GM19397 (cell line): Measurements from ENCODE around the gene SIN3B.

Experiments
- ATAC-seq: cut with Tn5 transposase; IDR thresholded peaks from one replicate; pipeline ENCODE4 v1.9.1; 2021; ENCODE audit warnings: mild to moderate bottlenecking, moderate library complexity; ENCODE audit not compliant: unreplicated experiment

Gene SIN3B

DNA sequence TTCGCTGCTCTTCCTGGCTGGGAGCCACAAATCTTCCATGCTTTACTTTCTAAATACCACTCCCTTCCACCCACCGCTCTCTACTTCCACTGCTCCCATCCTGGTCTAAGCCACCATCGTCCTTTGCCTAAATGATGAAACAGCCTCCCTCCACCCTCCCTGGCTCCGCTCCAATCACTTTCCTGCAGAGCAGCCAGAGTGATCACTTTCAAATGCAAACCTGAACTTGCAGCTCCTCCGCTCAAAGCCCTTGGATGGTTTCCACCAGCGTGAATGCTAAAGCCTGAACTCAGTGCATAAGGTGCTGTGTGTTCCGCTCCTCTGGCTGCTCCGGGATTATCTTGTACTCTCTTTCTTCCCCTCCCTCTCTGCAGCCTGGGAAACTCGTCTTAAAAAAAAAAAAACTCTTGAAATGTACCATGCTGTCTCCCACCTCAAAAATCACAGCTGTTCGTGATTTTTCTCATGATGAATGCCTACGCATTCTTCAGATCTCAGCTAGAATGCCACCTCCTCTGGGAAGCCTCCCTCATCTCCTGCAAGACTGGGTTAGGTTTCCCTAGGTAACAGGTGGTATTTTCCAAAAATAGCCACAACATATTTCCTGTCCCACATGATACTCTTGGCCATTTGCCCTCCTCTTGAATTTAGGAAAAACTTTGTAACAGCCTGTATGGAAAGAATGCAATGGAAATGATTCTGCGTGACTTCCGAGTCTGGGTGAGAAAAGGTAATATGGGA, 3.7 kb upstream of the SIN3B start:
- no peak for ATAC-seq

DNA sequence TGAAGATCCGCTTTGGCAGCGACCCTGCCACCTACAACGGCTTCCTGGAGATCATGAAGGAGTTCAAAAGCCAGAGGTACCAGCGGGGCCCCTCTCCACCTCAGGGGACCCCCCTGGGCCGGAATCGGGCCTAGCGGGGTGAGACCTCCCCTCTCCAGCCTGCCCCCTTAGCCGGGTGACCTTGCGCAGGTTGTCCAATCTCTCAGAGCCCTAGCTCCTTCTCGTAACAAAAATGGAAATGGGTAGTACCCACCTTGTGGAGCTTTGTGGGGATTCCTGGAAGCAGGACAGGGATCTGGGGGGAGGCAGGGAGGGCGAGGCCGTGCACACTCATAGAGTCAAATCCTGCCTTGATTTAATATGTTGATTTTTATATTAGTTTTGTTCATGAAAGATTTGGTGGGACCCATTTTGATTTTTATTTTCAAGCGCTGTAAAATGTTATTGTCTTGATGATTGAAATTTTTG, 658 bp downstream of the SIN3B start:
- no peak for ATAC-seq

DNA sequence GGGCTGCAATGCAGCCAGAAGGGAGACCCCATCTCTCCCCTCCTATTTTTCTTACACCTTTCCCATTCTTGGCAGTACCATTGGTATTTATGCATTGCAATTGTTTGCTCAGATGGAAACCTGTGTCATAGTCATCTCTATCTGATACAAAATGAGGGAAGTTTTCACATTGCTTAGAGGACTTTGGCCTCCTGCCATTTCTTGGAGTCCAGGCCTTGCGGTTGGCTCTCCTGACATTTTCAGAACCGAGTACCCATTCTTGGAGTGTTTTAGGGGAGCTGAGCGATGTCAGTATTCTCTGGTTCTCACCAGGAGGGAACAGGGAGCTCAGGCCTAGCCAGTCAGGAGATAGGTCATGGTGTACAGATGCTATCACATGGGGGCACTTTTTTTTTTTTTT, 1.5 kb downstream of the SIN3B start:
- ATAC-seq = no peak

DNA sequence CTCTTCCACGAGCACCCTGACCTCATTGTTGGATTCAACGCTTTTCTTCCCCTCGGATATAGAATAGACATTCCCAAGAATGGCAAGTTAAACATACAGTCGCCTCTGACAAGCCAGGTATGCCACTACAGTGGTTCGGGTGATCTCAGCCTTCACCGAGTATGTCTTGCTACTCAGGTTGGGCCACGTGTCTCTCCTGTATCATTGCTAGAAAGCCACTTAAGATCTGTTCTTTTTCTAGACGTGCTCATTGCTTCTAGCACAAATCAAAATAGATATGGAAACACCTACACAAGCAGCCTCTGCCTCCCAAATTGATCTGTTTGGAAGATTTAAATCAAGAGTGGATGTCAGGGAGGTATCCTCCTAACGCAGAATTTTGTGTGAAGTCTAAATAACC, 2.3 kb downstream of the SIN3B start:
- ATAC-seq = no peak

DNA sequence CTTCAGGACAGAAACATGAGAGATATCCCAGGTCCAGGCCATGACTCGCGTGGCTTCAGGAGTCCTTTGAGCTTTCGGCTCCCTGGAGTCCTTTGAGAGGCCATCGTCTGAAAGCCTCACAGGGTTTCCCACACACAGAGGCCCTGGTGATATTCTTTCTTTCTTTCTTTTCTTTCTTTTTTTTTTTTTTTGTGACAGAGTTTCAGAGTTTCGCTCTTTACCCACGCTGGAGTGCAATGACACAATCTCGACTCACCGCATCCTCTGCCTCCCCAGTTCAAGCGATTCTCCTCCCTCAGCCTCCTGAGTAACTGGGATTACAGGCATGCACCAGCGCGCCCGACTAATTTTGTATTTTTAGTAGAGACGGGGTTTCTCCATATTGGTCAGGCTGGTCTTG, 5.5 kb downstream of the SIN3B start:
- ATAC-seq = no peak

DNA sequence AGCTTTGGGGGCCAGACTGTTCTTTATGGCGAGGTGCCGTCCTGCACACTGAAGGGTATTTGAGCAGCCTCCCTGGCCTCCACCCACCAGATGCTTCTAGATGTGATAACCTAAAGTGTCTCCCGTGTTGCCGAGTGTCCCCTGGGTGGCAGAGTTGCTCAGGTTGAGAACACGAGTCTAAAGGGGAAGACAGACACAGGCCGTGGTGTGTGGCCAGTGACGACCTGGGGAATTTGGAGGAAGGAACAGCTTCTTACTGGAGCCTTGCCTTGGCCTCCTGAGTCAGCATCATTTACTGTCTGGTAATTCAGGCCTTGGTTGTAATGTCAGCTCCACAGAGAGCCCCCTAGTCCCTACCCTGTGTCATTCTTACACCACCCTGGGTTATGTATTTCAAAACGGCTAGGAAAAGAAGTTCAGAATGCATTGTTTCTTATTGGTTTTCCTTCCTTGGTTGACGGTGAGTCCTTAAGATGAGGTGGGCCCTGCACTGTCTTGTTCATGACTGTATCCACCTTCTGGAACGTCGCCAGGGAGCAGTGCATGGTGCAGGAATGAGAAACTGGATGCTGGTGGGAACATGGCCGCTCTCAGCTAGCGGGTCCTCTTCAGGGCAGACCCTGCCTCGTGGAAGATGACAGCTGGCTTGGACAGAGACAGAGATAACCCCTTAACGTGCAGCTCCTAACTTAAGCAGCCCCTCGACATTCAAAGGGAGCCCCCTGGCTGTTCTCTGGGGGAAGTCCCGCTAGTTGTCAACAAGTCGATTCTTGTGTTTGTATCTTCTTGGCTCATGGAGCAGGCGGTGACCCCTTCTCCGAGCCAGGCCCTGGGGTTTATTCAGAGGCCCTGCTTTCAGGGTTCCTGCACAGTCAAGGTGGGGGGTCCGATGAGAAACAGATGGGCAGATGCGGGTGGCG, 7.2 kb downstream of the SIN3B start:
- no peak for ATAC-seq

DNA sequence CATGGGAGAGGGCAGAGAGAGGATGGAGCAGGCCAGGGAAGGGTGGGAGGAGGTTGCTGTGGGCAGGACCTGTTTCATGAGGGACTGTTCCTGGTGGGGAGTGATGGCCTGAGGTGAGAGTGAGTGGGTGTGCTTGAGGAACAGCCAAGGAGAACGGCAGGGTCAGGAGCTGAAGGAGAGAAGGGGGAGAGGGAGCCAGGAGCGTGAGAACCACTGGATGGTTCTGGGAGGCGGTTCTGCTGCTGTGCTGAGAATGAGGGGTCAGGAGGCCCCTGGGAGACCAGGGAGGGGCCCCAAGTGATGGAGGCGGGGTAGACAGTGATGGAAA, 7.8 kb downstream of the SIN3B start:
- ATAC-seq = no peak

DNA sequence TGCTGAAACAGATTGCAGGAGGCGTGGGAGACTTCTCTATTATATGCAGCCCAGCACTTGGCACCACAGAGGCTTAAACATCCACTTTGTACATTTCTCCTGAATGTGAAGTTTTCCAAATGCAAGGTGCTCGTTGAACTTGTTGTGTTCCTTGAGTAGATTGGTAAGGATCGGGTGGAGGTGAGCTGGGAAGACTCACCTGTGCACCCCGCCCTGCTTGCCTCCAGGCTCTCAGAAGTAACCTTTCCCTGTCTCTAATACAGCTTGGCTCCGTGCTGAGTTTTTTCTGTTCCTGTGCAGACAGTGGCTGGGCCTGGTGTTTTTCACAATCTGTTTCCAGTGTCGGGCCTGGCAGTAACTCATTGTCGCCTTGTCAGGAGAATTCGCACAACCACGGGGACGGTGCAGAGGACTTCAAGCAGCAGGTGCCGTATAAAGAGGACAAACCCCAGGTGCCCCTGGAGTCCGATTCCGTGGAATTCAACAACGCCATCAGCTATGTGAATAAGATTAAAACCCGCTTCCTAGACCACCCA, 12.3 kb downstream of the SIN3B start:
- no peak for ATAC-seq

DNA sequence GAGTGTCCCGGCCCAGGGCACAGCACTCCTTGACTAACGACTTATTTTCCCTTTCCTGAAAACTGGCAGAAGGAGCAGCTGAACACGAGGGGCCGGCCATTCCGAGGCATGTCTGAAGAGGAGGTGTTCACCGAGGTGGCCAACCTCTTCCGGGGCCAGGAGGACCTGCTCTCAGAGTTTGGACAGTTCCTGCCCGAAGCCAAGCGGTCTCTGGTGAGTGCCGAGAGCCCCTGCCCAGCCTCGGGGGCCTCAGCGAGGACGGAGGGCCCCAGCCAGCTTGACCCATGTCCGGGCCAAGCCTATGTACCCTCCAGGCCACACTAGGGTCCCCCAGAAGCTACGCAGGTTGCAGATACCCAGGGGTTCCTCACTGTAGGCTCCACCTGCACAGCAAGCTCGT, 17.7 kb downstream of the SIN3B start:
- no peak for ATAC-seq

DNA sequence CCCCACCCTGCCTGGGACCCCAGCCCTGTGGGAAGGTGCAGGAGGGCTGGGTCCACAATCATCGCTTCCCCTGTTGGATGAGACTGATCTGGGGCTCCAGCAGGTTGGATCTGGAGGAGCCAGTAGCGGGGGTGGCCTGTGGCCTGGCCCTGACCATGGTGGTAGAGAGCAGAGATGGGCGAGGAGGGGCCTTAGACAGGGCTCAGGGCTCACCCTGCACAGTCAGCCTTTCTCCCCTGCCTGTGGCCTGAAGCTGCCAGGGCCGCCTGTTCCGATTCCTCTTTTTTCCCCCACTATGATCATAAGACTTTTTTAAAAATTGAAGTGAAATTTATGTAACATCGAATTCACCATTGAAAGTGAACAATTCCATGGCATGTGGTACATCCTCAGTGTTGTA, 18.2 kb downstream of the SIN3B start:
- ATAC-seq = no peak

DNA sequence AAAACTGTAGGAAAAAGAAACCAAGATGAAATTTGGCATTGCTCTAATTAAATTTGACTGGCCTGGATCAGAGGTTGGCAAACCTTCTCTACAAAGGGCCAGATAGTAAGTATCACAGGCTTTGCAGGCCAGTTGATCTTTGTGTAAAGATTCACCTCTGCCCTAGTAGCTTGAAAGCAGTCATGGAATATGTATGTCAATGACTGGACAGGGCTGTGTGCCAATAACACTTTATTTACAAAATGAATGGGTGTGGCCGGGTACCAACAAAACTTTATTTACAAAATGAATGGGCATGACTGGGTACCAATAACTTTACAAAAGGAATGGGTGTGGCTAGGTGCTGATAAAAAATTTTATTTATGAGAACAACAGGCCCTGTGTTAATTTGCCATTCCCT, 20.0 kb downstream of the SIN3B start:
- ATAC-seq = no peak

DNA sequence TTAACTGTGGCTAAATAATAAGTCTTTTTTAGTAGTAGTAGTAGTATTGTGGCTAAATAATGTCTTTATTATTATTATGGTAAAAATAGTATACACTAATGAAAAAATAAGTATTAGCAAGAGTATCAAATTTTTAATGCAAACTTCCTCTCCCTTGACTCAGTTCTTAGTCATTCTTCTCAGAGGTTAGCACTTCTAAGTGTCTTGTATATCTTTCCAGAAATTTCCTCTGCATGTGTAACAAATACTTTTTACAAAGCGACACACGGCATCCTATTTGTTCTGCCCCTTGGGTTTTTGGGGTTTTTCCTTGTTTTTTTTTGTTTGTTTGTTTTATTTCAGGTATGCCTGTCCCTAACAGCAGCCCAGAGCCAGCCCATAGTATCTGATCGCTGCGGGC, 20.9 kb downstream of the SIN3B start:
- ATAC-seq = no peak

DNA sequence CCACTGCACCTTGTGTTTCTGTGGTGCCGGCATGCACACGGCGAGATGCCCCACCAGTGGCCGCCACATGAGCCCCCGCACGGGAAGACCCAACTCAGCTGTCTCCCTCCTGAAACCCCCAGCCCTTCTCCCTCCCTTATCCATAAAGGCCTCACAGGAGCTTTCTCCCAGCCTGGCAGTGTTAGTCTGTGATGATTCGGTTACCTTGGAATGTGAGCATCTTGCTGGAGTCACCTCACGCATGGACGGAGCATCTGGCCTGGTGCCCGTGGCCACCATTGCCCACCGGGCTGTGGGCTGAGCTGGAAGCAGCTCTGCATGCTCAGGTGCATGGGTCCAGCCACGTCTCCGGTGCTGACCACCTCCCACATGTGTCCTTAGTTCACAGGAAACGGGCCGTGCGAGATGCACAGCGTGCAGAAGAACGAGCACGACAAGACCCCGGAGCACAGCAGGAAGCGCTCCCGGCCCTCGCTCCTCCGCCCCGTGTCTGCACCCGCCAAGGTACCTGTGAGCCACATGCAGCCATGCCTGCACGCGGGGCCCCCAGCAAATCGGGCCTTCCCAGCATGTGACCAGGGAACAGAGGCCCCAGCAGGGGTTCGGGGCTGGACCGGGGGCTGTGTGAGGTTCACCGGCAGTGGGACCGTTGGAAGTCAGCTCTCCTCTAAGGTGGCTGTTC, 22.0 kb downstream of the SIN3B start:
- ATAC-seq = no peak

DNA sequence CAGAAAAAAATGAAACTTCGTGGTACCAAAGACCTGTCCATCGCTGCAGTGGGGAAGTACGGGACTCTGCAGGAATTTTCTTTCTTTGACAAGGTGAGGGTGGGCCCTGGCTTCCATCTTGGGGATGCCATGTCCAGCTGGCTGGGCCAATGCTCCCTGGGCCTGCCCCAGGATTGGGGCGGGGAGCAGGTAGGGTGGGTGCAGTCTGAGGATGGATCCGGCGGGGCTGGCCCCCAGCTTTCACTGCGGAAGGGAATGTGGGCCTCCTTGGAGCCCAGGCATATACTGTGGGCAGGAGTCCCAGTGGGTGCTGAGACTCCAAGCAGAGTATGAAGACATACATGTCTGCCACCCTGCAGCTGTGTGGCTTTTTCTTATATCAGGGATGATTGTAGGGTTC, 23.9 kb downstream of the SIN3B start:
- no peak for ATAC-seq

DNA sequence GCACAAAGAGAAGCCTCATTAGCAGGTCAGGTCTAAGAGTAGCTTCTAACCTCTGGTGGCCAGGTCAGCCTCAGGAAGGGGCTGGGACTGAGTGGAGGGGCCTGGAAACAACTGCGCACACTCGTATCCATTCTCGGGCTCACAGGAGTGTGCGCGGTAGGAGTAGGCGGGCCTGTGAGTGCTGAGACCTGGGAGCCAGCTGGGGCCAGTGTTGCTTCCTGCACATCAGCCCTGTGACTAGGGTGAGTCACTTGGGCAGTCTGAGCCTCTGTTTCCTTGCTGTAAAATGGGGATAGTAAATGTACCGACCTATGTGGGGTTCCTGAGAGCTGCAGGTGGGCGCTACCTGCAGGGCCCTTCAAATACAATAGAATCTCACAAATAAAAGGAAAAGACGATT, 26.9 kb downstream of the SIN3B start:
- no peak for ATAC-seq

DNA sequence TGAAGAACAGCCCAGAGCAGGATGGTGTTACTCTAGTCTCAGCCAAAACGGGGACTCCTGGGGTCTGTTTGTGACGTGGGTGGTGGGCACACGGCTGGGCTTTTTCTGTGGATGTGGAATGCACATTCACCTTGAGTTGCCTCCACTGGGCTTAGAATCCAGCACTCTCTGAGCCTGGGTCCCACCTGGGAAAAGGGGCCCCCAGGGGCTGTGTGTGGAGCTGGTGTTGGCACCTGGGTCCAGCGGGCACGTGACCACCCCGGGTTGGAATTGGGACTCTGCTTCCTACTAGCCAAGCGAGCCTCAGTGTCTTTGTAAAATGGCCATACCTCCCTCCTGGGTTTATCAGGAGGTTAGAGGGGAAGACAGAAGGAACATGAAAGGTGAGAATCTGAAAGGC, 30.4 kb downstream of the SIN3B start:
- no peak for ATAC-seq

DNA sequence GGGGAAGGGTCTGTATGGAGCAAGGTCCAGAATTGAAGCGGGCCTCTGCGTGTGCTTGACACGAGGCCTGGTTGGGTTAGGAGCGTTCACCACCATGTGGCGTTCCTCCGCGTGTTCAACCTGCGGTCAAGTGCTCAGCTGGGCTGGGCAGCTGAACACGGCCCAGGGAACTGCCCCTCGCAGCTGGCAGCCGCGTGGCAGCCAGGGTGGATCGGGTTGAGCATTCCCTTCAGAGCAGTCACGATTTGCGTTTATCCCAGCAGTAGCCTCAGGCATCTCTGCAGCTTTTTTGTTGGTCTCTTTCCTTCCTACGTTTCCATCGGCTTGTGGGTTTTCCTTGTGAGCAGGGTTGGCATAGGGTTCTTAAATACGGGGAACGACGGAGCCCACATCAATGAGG, 30.9 kb downstream of the SIN3B start:
- ATAC-seq = no peak

DNA sequence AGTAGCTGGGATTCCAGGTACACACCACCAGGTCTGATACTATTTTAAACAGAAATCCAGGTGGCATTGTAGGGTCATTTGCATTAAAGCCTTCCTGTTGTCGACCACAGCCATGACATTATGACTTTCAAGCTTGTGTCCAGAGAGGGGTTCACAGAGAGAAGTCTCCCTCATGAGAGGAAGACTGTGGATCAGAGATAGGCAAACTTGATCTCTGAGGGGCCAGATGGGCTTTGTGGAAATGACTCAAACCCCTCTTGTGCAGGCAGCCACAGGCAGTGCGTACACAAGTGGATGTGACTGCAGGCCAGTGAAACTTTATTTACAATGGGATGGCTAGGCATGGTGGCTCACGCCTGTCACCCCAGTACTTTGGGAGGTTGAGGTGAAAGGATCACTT, 31.8 kb downstream of the SIN3B start:
- ATAC-seq = no peak

DNA sequence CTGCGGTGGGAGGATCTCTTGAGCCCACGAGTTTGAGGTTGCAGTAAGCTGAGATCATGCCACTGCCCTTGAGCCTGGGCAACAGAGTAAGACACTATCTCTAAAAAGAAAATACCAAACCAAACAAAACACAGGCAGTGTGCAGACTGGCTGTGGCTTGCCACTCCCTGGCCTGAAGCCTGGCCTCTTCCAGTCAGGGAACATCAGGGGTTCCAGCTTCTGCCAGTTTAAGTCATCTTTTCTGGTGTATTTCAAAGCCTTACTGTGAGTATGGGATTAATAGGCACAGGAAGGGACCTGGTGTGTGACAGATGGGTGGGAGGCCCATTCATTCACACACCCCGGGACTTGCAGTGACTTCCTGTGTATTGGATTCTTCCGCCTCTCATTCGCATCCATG, 32.6 kb downstream of the SIN3B start:
- no peak for ATAC-seq

DNA sequence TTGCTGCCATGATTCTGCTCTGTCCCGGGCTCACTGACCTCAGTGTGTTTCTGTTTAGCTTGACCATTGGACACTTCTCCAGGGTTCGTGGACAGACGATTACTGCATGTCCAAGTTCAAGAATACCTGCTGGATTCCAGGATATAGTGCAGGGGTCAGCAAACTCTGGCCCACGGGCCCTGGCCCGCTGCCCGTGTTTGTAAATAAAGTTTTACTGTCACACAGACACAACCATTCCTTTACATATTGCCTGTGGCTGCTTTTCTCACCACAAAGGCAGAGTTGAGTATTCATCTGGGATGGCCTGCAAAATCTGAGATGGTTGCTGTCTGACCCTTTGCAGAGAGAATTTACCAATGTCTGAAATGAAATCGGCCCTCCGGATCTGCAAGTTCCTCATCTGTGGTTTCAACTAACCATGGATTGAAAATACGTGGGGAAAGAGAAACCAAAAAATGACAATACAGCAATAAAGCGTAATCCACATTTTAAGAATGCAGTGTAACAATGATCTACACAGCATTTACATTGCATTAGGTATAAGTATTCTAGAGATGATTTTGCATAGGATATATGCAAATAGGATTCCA, 33.7 kb downstream of the SIN3B start:
- ATAC-seq = no peak

DNA sequence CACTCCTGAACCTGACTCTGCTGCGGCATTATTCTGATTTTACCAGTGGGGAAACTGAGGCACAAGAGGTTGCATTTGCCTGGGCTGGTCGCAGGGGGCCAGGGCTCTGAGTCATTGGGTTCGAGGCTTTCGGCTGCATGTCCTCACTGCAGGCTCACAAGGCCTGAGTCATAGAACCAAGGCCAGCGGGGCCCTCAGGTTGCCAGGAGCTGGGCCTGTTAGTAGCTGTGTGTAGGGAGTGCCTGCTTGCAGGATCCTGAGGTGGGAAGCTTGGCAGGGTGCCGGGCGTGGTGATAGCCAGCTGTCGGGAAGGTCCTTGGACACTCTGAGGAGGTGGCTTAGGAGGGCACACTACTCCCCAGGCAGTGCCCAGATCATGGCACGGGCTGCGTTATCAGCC, 38.0 kb downstream of the SIN3B start:
- no peak for ATAC-seq
